HepG2 (cell line): Measurements from ENCODE around the gene NAIF1. TPM values are rescaled to one million over a fixed set of nuclear protein-coding genes. Genes with fewer than 3 reads are reported as not detected.

Experiments
- ATAC-seq: fragments of 200-7000 bp; cut with Tn5 transposase; 3 replicates; pipeline ENCODE4 v1.9.1; 2020; ENCODE audit warnings: mild to moderate bottlenecking, moderate library complexity
- BruUV-seq: library from RNA; stranded (reverse); fragments of 400-500 nt; replicated peaks from 2 replicates; lab custom pipeline; 2021; lab: Mats Ljungman, UMichigan
- CTCF ChIA-PET: fragments of 300-600 bp; formaldehyde crosslinking; extraction: SDS; loops from one replicate; lab custom pipeline; 2021; ENCODE audit warnings: low total read pairs, inconsistent platforms, low intra/inter-chr PET ratio; lab: Yijun Ruan, JAX
- POLR2A ChIA-PET: fragments of 350-600 bp; sonication (Branson Sonifier 250); formaldehyde crosslinking; loops from one replicate; lab custom pipeline; 2020; ENCODE audit warnings: antibody characterized with exemption, inconsistent platforms; lab: Yijun Ruan, JAX
- DNase-seq: peaks from one replicate; pipeline ENCODE4 v3.0.0-alpha.2; 2015; ENCODE audit warnings: low spot score
- FAIRE-seq: peaks from 3 replicates; lab custom pipeline; 2011; peaks lifted over from hg19 to GRCh38; lab: Jason Lieb, UNC
- H2AFZ ChIP-seq: one replicate; pipeline ENCODE4 v1.6.1; 2011; ENCODE audit warnings: low read length, inconsistent platforms
- H3K27ac ChIP-seq: fragments of 300-600 bp; 3 replicates; pipeline ENCODE4 v1.8.0; 2011; ENCODE audit warnings: mixed run types, mild to moderate bottlenecking, mixed read lengths, low read length, inconsistent platforms; ENCODE audit not compliant: insufficient read depth; ENCODE audit errors: extremely low read length
- H3K27me3 ChIP-seq, 2 experiments: fragments of 200-600 bp in 1 of 2; 2 replicates in 1 of 2; 3 replicates in 1 of 2; pipeline versions ENCODE4 v1.6.0 to v1.8.0; 2011; ENCODE audit warnings: low read length in 2 of 2, mild to moderate bottlenecking in 2 of 2, moderate library complexity in 2 of 2, inconsistent platforms in 1 of 2; ENCODE audit not compliant: insufficient read depth in 2 of 2, control insufficient read depth in 1 of 2
- H3K36me3 ChIP-seq, 2 experiments: fragments of 200-600 bp in 1 of 2; replicated peaks in 1 of 2; 2 replicates in 1 of 2; 3 replicates in 1 of 2; pipeline versions ENCODE4 v1.5.1 to v1.8.0; 2011; ENCODE audit warnings: low read length in 2 of 2, inconsistent platforms in 1 of 2; ENCODE audit not compliant: insufficient read depth in 2 of 2, control insufficient read depth in 1 of 2
- H3K4me1 ChIP-seq: 2 replicates; pipeline ENCODE4 v1.5.1; 2012; ENCODE audit warnings: low read length, inconsistent platforms; ENCODE audit not compliant: insufficient read depth
- H3K4me2 ChIP-seq: 2 replicates; pipeline ENCODE4 v1.6.0; 2011; ENCODE audit warnings: low read depth, low read length, inconsistent platforms
- H3K4me3 ChIP-seq, 3 experiments: fragments of 200-600 bp in 1 of 3; sonication (generic), shearing (Covaris generic) in 1 of 3; replicated peaks in 1 of 3; 2 replicates each; pipeline ENCODE4 v1.5.1; 2011 to 2016; ENCODE audit warnings: low read length in 3 of 3, inconsistent platforms in 2 of 3, low read depth in 2 of 3, mild to moderate bottlenecking in 2 of 3, control low read depth in 1 of 3, mixed read lengths in 1 of 3; ENCODE audit not compliant: insufficient read depth in 1 of 3
- H3K79me2 ChIP-seq: one replicate; pipeline ENCODE4 v1.6.1; 2011; ENCODE audit warnings: low read length, inconsistent platforms; ENCODE audit not compliant: insufficient read depth
- H3K9ac ChIP-seq: 2 replicates; pipeline ENCODE4 v1.6.0; 2011; ENCODE audit warnings: mild to moderate bottlenecking, low read depth, low read length, inconsistent platforms; ENCODE audit not compliant: insufficient read depth
- H3K9me3 ChIP-seq: 2 replicates; pipeline ENCODE4 v1.5.1; 2012; ENCODE audit warnings: mild to moderate bottlenecking, low read length
- H4K20me1 ChIP-seq: 2 replicates; pipeline ENCODE4 v1.6.0; 2011; ENCODE audit warnings: inconsistent platforms, mild to moderate bottlenecking, low read length, moderate library complexity; ENCODE audit not compliant: insufficient read depth
- ATF3 ChIP-seq: sonication (generic); formaldehyde crosslinking; IDR thresholded peaks from 2 replicates; pipeline ENCODE4 v1.4.0; 2020; ENCODE audit warnings: missing genetic modification reagents
- HNF4A ChIP-seq: sonication (generic); formaldehyde crosslinking; IDR thresholded peaks from 2 replicates; pipeline ENCODE4 v1.4.0; 2020; ENCODE audit warnings: missing genetic modification reagents
- HNRNPUL1 ChIP-seq: fragments of 200-400 bp; formaldehyde crosslinking; IDR thresholded peaks from 2 replicates; pipeline ENCODE4 v1.6.1; 2017; ENCODE audit warnings: low read depth, mild to moderate bottlenecking, low read length, moderate library complexity
- HOXA7 ChIP-seq: sonication (generic); formaldehyde crosslinking; IDR thresholded peaks from 2 replicates; pipeline ENCODE4 v1.8.1; 2022; ENCODE audit warnings: mild to moderate bottlenecking, missing genetic modification reagents, moderate library complexity
- NPAS2 ChIP-seq: sonication (generic); formaldehyde crosslinking; IDR thresholded peaks from 2 replicates; pipeline ENCODE4 v1.8.0; 2022; ENCODE audit warnings: mild to moderate bottlenecking, missing genetic modification reagents, borderline replicate concordance
- ZBTB20 ChIP-seq: sonication (generic); formaldehyde crosslinking; IDR thresholded peaks from 2 replicates; pipeline ENCODE4 v1.8.1; 2023; ENCODE audit warnings: missing genetic modification reagents, low read depth, mild to moderate bottlenecking, borderline replicate concordance
- ZNF460 ChIP-seq: sonication (generic); formaldehyde crosslinking; IDR thresholded peaks from 2 replicates; pipeline ENCODE4 v1.5.1; 2020; ENCODE audit warnings: missing genetic modification reagents, mild to moderate bottlenecking, borderline replicate concordance
- ZNF546 ChIP-seq: sonication (generic); formaldehyde crosslinking; conservative IDR thresholded peaks from 2 replicates; pipeline ENCODE4 v1.8.1; 2023; ENCODE audit warnings: mild to moderate bottlenecking, missing genetic modification reagents
- ZNF674 ChIP-seq: sonication (generic); formaldehyde crosslinking; IDR thresholded peaks from 2 replicates; pipeline ENCODE4 v1.5.0; 2020; ENCODE audit warnings: low read depth, mild to moderate bottlenecking, missing genetic modification reagents
- ZNF891 ChIP-seq: sonication (generic); formaldehyde crosslinking; IDR thresholded peaks from 2 replicates; pipeline ENCODE4 v1.5.0; 2020; ENCODE audit warnings: mild to moderate bottlenecking, missing genetic modification reagents
- WGBS: methylation state at CpG from one replicate; pipeline ENCODE4 v1.1.6; 2017; ENCODE audit warnings: low lambda C conversion rate; 5-methylcytosine and 5-hydroxymethylcytosine counted together
- in situ Hi-C: cut with HindIII; loops from 2 replicates; pipeline ENCODE4 v1.10.0; 2017; ENCODE audit warnings: low pct_unique_long_range_greater_than_20kb; ENCODE audit not compliant: extremely low pct_ligation_motif_present
- intact Hi-C: fragments of 100-400 bp; cut with micrococcal nuclease; formaldehyde crosslinking; loops from one replicate; pipeline ENCODE4 v1.10.0; 2022; ENCODE audit not compliant: unreplicated experiment
- polyA plus RNA-seq, 8 experiments: library from polyadenylated mRNA; depleted of rRNA in 3 of 8; stranded (reverse) in 7 of 8; unstranded in 1 of 8; fragments of >200 nt; fragmentation: Illumina TruSeq in 4 of 8; extraction: Trizol in 4 of 8; gene quantifications; 2 replicates each; pipeline versions ENCODE4 v1.2.1 to v1.2.3, GENCODE V29; 2011 to 2016; ENCODE audit warnings: low read depth in 4 of 8, missing spikeins in 1 of 8, mixed read lengths in 1 of 8; ENCODE audit not compliant: insufficient read depth in 1 of 8
- total RNA-seq, 5 experiments: library from RNA; depleted of rRNA; stranded (reverse); fragments of >200 nt; fragmentation: Illumina TruSeq; extraction: Trizol; gene quantifications; 2 replicates each; pipeline ENCODE4 v1.2.3, GENCODE V29; 2016; ENCODE audit warnings: low read depth in 1 of 5

Gene NAIF1
- total and polyA plus RNA-seq, 2 of the 13 experiments (the other 11 are each of a cell fraction or from before 2014, with no cell fraction given), result 6.0 to 6.9 TPM

DNA sequence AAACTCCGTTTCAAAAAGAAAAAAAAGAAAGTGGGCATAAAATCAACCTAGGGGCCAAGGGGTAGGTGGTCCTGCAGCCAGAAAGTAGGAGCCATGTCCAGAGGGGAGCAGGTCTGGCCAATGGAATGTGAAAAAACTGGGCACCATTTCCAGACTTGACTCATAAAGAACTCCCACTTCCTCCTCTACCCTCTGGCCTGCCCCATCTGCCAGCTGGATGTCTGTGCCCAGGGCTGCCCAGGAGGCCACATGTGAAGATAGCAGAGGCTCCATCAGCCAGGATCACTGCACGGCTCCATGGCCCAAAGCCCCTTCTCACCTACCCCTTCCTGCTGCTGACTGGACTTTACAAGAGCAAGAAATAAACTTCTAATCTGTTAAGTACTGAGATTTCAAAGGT lies 44.2 kb downstream of the NAIF1 start:
- no peaks in the 10 kb centered on the region for H4K20me1 ChIP-seq
- ChIA-PET POLR2A (interaction anchor here (1.1 kb wide), 1 partner anchor 70 kb away, joined by 3 read pairs; no protein-coding TSS in a partner anchor), CTCF (no interaction called here)
- WGBS, result 35% methylated on average over 2 of the region's 2 CpGs
- no peak overlapping the region for H3K4me2 ChIP-seq
- H3K27ac ChIP-seq, result no peak overlapping the region
- TF ChIP-seq ZBTB20 (CRISPR knock-in tag) (no peak), HOXA7 (CRISPR knock-in tag) (no peak), ATF3 (CRISPR knock-in tag) (no peak), ZNF460 (no peak), HNF4A (CRISPR knock-in tag) (no peak)
- H2AFZ ChIP-seq, result no peak overlapping the region
- ATAC-seq (no peak), FAIRE-seq (no peak), DNase-seq (no peak)
- peaks cover 2 to 7% of the 10 kb centered on the region in 2 experiments; a peak in 3 of 5 replicates for H3K27me3 ChIP-seq
- BruUV-seq, result no TSS peak
- H3K4me1 ChIP-seq, result peaks cover 52% of the 10 kb centered on the region
- H3K4me3 ChIP-seq, result no peak overlapping the region
- H3K9ac ChIP-seq, result no peak overlapping the region
- in situ Hi-C loops, result no loop called here
- H3K79me2 ChIP-seq, result no peaks in the 10 kb centered on the region
- intact Hi-C loops, result loop anchor here (1.0 to 5.0 kb wide), 2 partner anchors 26 to 46 kb away; no protein-coding TSS in a partner anchor
- no peaks in the 10 kb centered on the region for H3K36me3 ChIP-seq
- no peaks in the 10 kb centered on the region for H3K9me3 ChIP-seq

GRCh38 chr9:128021098-128021497 lies 46.0 kb downstream of the NAIF1 start:
- no peak for DNase-seq
- no peaks in the 10 kb centered on the region for H3K9me3 ChIP-seq
- WGBS, result 44% methylated on average over 1 of the region's 1 CpG
- H3K4me1 ChIP-seq, result peaks cover 51% of the 10 kb centered on the region
- H3K4me2 ChIP-seq, result no peak overlapping the region
- H2AFZ ChIP-seq, result no peak overlapping the region
- ChIA-PET CTCF (no interaction called here), POLR2A (no interaction called here)
- no peak for ATAC-seq
- no peak overlapping the region for H3K9ac ChIP-seq
- no peak overlapping the region for H3K27ac ChIP-seq
- H4K20me1 ChIP-seq, result no peaks in the 10 kb centered on the region
- no TSS peak for BruUV-seq
- no peak for TF ChIP-seq HNRNPUL1
- no peak for TF ChIP-seq ZNF674
- TF ChIP-seq ZNF546, result 0 out of 2 replicates have a peak, but pooled peaks have one; percentile 52
- no peak for TF ChIP-seq NPAS2 (CRISPR knock-in tag)
- no peak for TF ChIP-seq ZNF891
- intact Hi-C loops (loop anchor here (5.0 kb wide), 1 partner anchor 44 kb away; no protein-coding TSS in a partner anchor), in situ Hi-C loops (no loop called here)
- no peaks in the 10 kb centered on the region for H3K36me3 ChIP-seq
- H3K79me2 ChIP-seq, result no peaks in the 10 kb centered on the region
- peaks cover 2 to 8% of the 10 kb centered on the region in 2 experiments; a peak in 2 of 5 replicates for H3K27me3 ChIP-seq
- no peak overlapping the region for H3K4me3 ChIP-seq
- FAIRE-seq, result no peak
